ENCODE results near the gene IGF1R.

GRCh38 chr15:98800437-98801233 is 152.3 kb downstream of the IGF1R start:
- no peak for TF ChIP-seq POLR2A (IDR thresholded peaks at IDR 0.05; ENCODE audit: low read length)
- no peak for TF ChIP-seq GATA1 (IDR thresholded peaks at IDR 0.05; ENCODE audit: low read depth, low read length)
